Measurements from ENCODE around the gene KRTAP10-3.

DNA sequence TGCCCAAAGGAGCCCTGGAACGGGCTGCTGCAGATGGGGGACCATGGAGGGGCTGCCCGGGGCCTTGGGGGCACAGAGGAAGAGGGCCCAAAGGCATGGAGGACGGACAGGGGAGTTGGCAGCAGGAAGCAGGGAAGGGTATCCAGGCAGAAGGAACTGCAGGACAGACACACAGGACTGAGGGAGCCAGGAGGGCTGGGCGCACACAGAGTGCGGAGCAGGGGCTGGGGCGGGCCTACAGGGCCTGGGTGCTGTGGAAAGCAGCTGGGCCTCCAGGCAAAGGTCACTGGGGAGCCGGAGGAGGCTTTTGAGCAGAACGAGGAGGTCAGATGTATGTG is 46.7 kb downstream of the KRTAP10-3 start:
- TF ChIP-seq POLR2AphosphoS5 (IDR thresholded peaks at IDR 0.05; ENCODE audit: low read depth) (no peak), SPI1 (IDR thresholded peaks at IDR 0.05; ENCODE audit: borderline replicate concordance, low read depth) (no peak), GABPA (IDR thresholded peaks at IDR 0.05; ENCODE audit: low read depth) (no peak)
- TF ChIP-seq, protein P1, sequence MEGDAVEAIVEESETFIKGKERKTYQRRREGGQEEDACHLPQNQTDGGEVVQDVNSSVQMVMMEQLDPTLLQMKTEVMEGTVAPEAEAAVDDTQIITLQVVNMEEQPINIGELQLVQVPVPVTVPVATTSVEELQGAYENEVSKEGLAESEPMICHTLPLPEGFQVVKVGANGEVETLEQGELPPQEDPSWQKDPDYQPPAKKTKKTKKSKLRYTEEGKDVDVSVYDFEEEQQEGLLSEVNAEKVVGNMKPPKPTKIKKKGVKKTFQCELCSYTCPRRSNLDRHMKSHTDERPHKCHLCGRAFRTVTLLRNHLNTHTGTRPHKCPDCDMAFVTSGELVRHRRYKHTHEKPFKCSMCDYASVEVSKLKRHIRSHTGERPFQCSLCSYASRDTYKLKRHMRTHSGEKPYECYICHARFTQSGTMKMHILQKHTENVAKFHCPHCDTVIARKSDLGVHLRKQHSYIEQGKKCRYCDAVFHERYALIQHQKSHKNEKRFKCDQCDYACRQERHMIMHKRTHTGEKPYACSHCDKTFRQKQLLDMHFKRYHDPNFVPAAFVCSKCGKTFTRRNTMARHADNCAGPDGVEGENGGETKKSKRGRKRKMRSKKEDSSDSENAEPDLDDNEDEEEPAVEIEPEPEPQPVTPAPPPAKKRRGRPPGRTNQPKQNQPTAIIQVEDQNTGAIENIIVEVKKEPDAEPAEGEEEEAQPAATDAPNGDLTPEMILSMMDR (IDR thresholded peaks at IDR 0.05; ENCODE audit: insufficient read depth, low read length) = no peak
- TF ChIP-seq, protein P2, sequence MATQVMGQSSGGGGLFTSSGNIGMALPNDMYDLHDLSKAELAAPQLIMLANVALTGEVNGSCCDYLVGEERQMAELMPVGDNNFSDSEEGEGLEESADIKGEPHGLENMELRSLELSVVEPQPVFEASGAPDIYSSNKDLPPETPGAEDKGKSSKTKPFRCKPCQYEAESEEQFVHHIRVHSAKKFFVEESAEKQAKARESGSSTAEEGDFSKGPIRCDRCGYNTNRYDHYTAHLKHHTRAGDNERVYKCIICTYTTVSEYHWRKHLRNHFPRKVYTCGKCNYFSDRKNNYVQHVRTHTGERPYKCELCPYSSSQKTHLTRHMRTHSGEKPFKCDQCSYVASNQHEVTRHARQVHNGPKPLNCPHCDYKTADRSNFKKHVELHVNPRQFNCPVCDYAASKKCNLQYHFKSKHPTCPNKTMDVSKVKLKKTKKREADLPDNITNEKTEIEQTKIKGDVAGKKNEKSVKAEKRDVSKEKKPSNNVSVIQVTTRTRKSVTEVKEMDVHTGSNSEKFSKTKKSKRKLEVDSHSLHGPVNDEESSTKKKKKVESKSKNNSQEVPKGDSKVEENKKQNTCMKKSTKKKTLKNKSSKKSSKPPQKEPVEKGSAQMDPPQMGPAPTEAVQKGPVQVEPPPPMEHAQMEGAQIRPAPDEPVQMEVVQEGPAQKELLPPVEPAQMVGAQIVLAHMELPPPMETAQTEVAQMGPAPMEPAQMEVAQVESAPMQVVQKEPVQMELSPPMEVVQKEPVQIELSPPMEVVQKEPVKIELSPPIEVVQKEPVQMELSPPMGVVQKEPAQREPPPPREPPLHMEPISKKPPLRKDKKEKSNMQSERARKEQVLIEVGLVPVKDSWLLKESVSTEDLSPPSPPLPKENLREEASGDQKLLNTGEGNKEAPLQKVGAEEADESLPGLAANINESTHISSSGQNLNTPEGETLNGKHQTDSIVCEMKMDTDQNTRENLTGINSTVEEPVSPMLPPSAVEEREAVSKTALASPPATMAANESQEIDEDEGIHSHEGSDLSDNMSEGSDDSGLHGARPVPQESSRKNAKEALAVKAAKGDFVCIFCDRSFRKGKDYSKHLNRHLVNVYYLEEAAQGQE (IDR thresholded peaks at IDR 0.05; ENCODE audit: insufficient replicate concordance, low read depth) = no peak

All from HL-60 (cell line).